BJ (cell line): Measurements from ENCODE around the gene MAPKAP1. TPM values are rescaled to one million over a fixed set of nuclear protein-coding genes. Genes with fewer than 3 reads are reported as not detected.

Experiments used
- CTCF ChIA-PET: fragments of 350-600 bp; formaldehyde crosslinking; extraction: SDS; loops from one replicate; lab custom pipeline; 2021; ENCODE audit warnings: antibody characterized with exemption, inconsistent platforms; lab: Yijun Ruan, JAX
- POLR2A ChIA-PET: fragments of 300-600 bp; sonication (Branson Sonifier 250); formaldehyde crosslinking; extraction: SDS; loops from one replicate; lab custom pipeline; 2021; ENCODE audit warnings: antibody characterized with exemption; lab: Charles Lee
- DNase-seq: peaks from one replicate; pipeline ENCODE4 v3.0.0-alpha.2; 2011; ENCODE audit warnings: low read depth
- H3K27me3 ChIP-seq: 2 replicates; pipeline ENCODE4 v1.6.0; 2011; ENCODE audit warnings: low read length; ENCODE audit not compliant: control insufficient read depth, insufficient read depth
- H3K36me3 ChIP-seq: 2 replicates; pipeline ENCODE4 v1.5.1; 2011; ENCODE audit warnings: low read length; ENCODE audit not compliant: control insufficient read depth, insufficient read depth
- H3K4me3 ChIP-seq: 2 replicates; pipeline ENCODE4 v1.5.1; 2011; ENCODE audit warnings: low read depth, mild to moderate bottlenecking, control low read depth, low read length
- CTCF ChIP-seq: IDR thresholded peaks from 2 replicates; pipeline ENCODE4 v1.5.1; 2011; ENCODE audit warnings: low read depth, mild to moderate bottlenecking, control low read depth, inconsistent platforms, low read length, moderate library complexity; ENCODE audit not compliant: insufficient read depth
- polyA plus RNA-seq: library from polyadenylated mRNA; depleted of rRNA; stranded (reverse); fragments of >200 nt; gene quantifications from 2 replicates; pipeline ENCODE4 v1.2.3, GENCODE V29; 2011

The MAPKAP1 gene
- polyA plus RNA-seq, 1 experiment: 113 TPM

GRCh38 chr9:125504616-125505015, 202.4 kb downstream of the MAPKAP1 start:
- CTCF ChIA-PET: no interaction called here
- no peak overlapping the region for H3K4me3 ChIP-seq
- H3K27me3 ChIP-seq: no peaks in the 10 kb centered on the region
- POLR2A ChIA-PET: no interaction called here
- no peak for DNase-seq
- no peak for TF ChIP-seq CTCF
- H3K36me3 ChIP-seq: peaks cover 3% of the 10 kb centered on the region; the same call in 1 of the 2 replicates

- CTCF ChIA-PET: no interaction called here
- no peaks in the 10 kb centered on the region for H3K27me3 ChIP-seq
- no peak for DNase-seq
- H3K36me3 ChIP-seq: no peaks in the 10 kb centered on the region
- TF ChIP-seq CTCF: no peak
- no peak overlapping the region for H3K4me3 ChIP-seq
- POLR2A ChIA-PET: interaction anchor here (0.5 kb wide), 1 partner anchor 11 kb away, joined by 9 read pairs; no protein-coding TSS in a partner anchor
These were observed 209.1 kb downstream of the MAPKAP1 start for GRCh38 chr9:125497906-125498305.

GRCh38 chr9:125497478-125497877, 209.5 kb downstream of the MAPKAP1 start:
- CTCF ChIA-PET: no interaction called here
- no peaks in the 10 kb centered on the region for H3K36me3 ChIP-seq
- POLR2A ChIA-PET: no interaction called here

GRCh38 chr9:125496313-125496834, 210.6 kb downstream of the MAPKAP1 start:
- Histone ChIP-seq H3K4me3 (no peak overlapping the region), H3K36me3 (no peaks in the 10 kb centered on the region), H3K27me3 (no peaks in the 10 kb centered on the region)
- POLR2A ChIA-PET: no interaction called here
- no peak for DNase-seq
- no peak for TF ChIP-seq CTCF
- CTCF ChIA-PET: interaction anchor here (1.2 kb wide), 1 partner anchor 11 kb away, joined by 4 read pairs; no protein-coding TSS in a partner anchor

More at GRCh38 chr9:125497478-125497877, 209.5 kb downstream of the MAPKAP1 start:
- no peak overlapping the region for H3K4me3 ChIP-seq
- H3K27me3 ChIP-seq: no peaks in the 10 kb centered on the region
- TF ChIP-seq CTCF: no peak
- DNase-seq: no peak

GRCh38 chr9:125495172-125496119, 211.6 kb downstream of the MAPKAP1 start:
- no peak for DNase-seq
- ChIA-PET CTCF (interaction anchor here (0.8 to 1.2 kb wide), 2 partner anchors 12 to 19 kb away, joined by 3 to 4 read pairs; no protein-coding TSS in a partner anchor), POLR2A (no interaction called here)
- Histone ChIP-seq H3K36me3 (no peaks in the 10 kb centered on the region), H3K27me3 (no peaks in the 10 kb centered on the region), H3K4me3 (no peak overlapping the region)
- TF ChIP-seq CTCF: no peak
